Astrocyte (in vitro differentiated cells and primary cell): Measurements from ENCODE around the gene SCN10A.

ENCODE experiments used
- CTCF ChIP-seq: IDR thresholded peaks from 2 replicates; pipeline ENCODE4 v1.5.1; 2011; ENCODE audit warnings: low read depth, mild to moderate bottlenecking, inconsistent platforms, low read length, moderate library complexity; ENCODE audit not compliant: insufficient read depth
- EZH2 ChIP-seq: IDR thresholded peaks from 2 replicates; pipeline ENCODE4 v1.6.1; 2012; ENCODE audit warnings: mild to moderate bottlenecking, low read length, inconsistent platforms; ENCODE audit not compliant: insufficient read depth

GRCh38 chr3:38758557-38758956, 57.5 kb downstream of the SCN10A start:
- TF ChIP-seq CTCF (no peak), EZH2 (no peak)
